Neural cell (in vitro differentiated cells): Measurements from ENCODE around the gene ANO4. TPM values are rescaled to one million over a fixed set of nuclear protein-coding genes. Genes with fewer than 3 reads are reported as not detected.
A peak's percentile ranks its signal among the peaks of the same experiment; 100 is the strongest.

ENCODE experiments used
- H2AFZ ChIP-seq: fragments of 200-600, 300-800 bp; sonication (generic), shearing (Covaris generic); 2 replicates; pipeline ENCODE4 v1.6.0; 2014; ENCODE audit warnings: low read depth, mild to moderate bottlenecking, antibody characterized with exemption, low read length, moderate library complexity
- H3F3A ChIP-seq: fragments of 200-600 bp; shearing (Covaris generic); 2 replicates; pipeline ENCODE4 v1.6.1; 2016; ENCODE audit warnings: mild to moderate bottlenecking, moderate library complexity, mixed read lengths, antibody characterized with exemption, low read length; ENCODE audit not compliant: insufficient read depth, poor library complexity, severe bottlenecking
- H3K27ac ChIP-seq: fragments of 200-600, 300-800 bp; sonication (generic), shearing (Covaris generic); 2 replicates; pipeline ENCODE4 v1.5.1; 2014; ENCODE audit warnings: mild to moderate bottlenecking, low read length, moderate library complexity
- H3K27me3 ChIP-seq: fragments of 300-800, 200-600 bp; sonication (generic), shearing (Covaris generic); 2 replicates; pipeline ENCODE4 v1.6.0; 2014; ENCODE audit warnings: mild to moderate bottlenecking, low read depth, low read length, moderate library complexity; ENCODE audit not compliant: insufficient read depth
- H3K36me3 ChIP-seq: fragments of 300-800, 200-600 bp; sonication (generic), shearing (Covaris generic); 2 replicates; pipeline ENCODE4 v1.5.1; 2014; ENCODE audit warnings: mild to moderate bottlenecking, antibody characterized with exemption, low read length, moderate library complexity; ENCODE audit not compliant: insufficient read depth
- H3K4me2 ChIP-seq: fragments of 300-800, 200-600 bp; sonication (generic), shearing (Covaris generic); 2 replicates; pipeline ENCODE4 v1.6.0; 2014; ENCODE audit warnings: mild to moderate bottlenecking, low read length
- H3K4me3 ChIP-seq: fragments of 300-800, 200-600 bp; sonication (generic), shearing (Covaris generic); 2 replicates; pipeline ENCODE4 v1.5.1; 2014; ENCODE audit warnings: mild to moderate bottlenecking, low read length, moderate library complexity
- H3K79me2 ChIP-seq: fragments of 200-600 bp; shearing (Covaris generic); replicated peaks from 2 replicates; pipeline ENCODE4 v1.6.0; 2014; ENCODE audit warnings: mild to moderate bottlenecking, low read length, moderate library complexity; ENCODE audit not compliant: insufficient read depth
- H3K9ac ChIP-seq: fragments of 300-800, 200-600 bp; sonication (generic), shearing (Covaris generic); 2 replicates; pipeline ENCODE4 v1.6.1; 2016; ENCODE audit warnings: mild to moderate bottlenecking, low read length, mixed read lengths
- H3K9me2 ChIP-seq: fragments of 200-600 bp; shearing (Covaris generic); 2 replicates; pipeline ENCODE4 v1.6.1; 2016; ENCODE audit warnings: mild to moderate bottlenecking, low read length, mixed read lengths; ENCODE audit not compliant: insufficient read depth
- H3K9me3 ChIP-seq: fragments of 200-600, 300-800 bp; sonication (generic), shearing (Covaris generic); 2 replicates; pipeline ENCODE4 v1.6.1; 2016; ENCODE audit warnings: mild to moderate bottlenecking, mixed run types, low read length, moderate library complexity, mixed read lengths
- H4K20me1 ChIP-seq: fragments of 200-600 bp; shearing (Covaris generic); 2 replicates; pipeline ENCODE4 v1.6.1; 2016; ENCODE audit warnings: mild to moderate bottlenecking, mixed run types; ENCODE audit not compliant: insufficient read depth
- CTCF ChIP-seq: fragments of 450-650 bp; IDR thresholded peaks from 2 replicates; pipeline ENCODE4 v1.5.1; 2014; ENCODE audit warnings: antibody characterized with exemption, mild to moderate bottlenecking, moderate library complexity; ENCODE audit not compliant: poor library complexity, severe bottlenecking
- EP300 ChIP-seq: fragments of 450-650 bp; conservative IDR thresholded peaks from 2 replicates; pipeline ENCODE4 v1.6.1; 2014; ENCODE audit warnings: antibody characterized with exemption, mild to moderate bottlenecking, moderate library complexity; ENCODE audit not compliant: poor library complexity, severe bottlenecking
- EZH2 ChIP-seq: fragments of 200-600, 300-800 bp; shearing (Covaris generic), sonication (generic); IDR thresholded peaks from 2 replicates; pipeline ENCODE4 v1.6.1; 2014; ENCODE audit warnings: antibody characterized with exemption, low read length, borderline replicate concordance, mild to moderate bottlenecking; ENCODE audit not compliant: insufficient read depth, poor library complexity, severe bottlenecking
- MXI1 ChIP-seq: fragments of 450-650 bp; conservative IDR thresholded peaks from 2 replicates; pipeline ENCODE4 v1.6.1; 2014; ENCODE audit warnings: antibody characterized with exemption, mild to moderate bottlenecking; ENCODE audit not compliant: poor library complexity, severe bottlenecking
- POLR2AphosphoS5 ChIP-seq: IDR thresholded peaks from 2 replicates; pipeline ENCODE4 v1.6.1; 2012
- RAD21 ChIP-seq: fragments of 450-650 bp; conservative IDR thresholded peaks from 2 replicates; pipeline ENCODE4 v1.6.1; 2014; ENCODE audit warnings: antibody characterized with exemption, mild to moderate bottlenecking, moderate library complexity
- REST ChIP-seq: IDR thresholded peaks from 2 replicates; pipeline ENCODE4 v1.6.1; 2012; ENCODE audit warnings: borderline replicate concordance
- SMC3 ChIP-seq: fragments of 450-650 bp; conservative IDR thresholded peaks from 2 replicates; pipeline ENCODE4 v1.6.1; 2014; ENCODE audit warnings: antibody characterized with exemption, mild to moderate bottlenecking, moderate library complexity; ENCODE audit not compliant: poor library complexity
- polyA plus RNA-seq: library from polyadenylated mRNA; depleted of rRNA; stranded (reverse); fragments of >200 nt; gene quantifications from 2 replicates; pipeline ENCODE4 v1.2.3, GENCODE V29; 2014

The ANO4 gene
- polyA plus RNA-seq, 1 donor from 2014 or later = 11.1 TPM

DNA sequence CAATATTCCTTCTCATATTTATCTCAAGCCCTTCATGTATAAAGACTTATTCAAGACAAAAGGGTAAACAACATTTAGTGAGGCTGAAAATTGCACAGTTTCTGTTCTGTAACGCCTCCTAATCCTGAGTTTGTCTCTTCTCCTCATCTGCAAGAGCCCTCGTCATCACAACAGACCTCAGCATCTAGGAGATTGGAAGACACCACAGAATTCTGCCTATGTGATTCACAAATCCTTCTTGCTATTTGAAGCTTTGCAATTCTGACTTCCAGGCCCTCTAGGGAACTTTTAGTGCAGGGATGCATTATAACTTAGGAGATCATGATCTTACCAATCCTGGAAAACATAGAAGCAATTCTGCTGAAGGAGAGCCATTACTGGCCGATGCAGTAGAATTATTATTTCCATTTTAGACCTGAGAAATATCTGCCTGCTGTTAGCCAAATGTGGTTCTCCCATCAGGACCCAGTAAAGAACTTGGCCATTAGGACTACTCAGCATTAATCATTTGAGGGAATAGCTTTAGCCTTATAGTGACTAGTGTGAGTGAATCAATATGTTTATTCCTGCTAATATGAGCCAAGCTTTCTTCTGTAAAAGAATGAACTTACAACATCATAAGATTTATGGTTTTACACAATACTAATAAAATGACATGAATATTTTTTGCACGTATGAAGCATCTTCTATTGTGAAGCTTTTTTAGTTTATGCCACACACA lies 119.5 kb downstream of the ANO4 start:
- Histone ChIP-seq H4K20me1 (no peaks in the 10 kb centered on the region), H3K27ac (no peak overlapping the region), H3K27me3 (no peaks in the 10 kb centered on the region), H3K9me3 (no peaks in the 10 kb centered on the region), H3K9me2 (no peaks in the 10 kb centered on the region), H2AFZ (no peak overlapping the region), H3K9ac (no peak overlapping the region), H3F3A (no peaks in the 10 kb centered on the region), H3K36me3 (no peaks in the 10 kb centered on the region), H3K79me2 (no peaks in the 10 kb centered on the region), H3K4me3 (no peak overlapping the region), H3K4me2 (no peak overlapping the region)
- TF ChIP-seq REST (peak; percentile 51), MXI1 (no peak)

GRCh38 chr12:100919116-100919515 lies 124.5 kb downstream of the ANO4 start:
- no peaks in the 10 kb centered on the region for H3K9me3 ChIP-seq
- H4K20me1 ChIP-seq = no peaks in the 10 kb centered on the region
- H3K36me3 ChIP-seq = no peaks in the 10 kb centered on the region
- no peaks in the 10 kb centered on the region for H3F3A ChIP-seq
- no peak overlapping the region for H3K27ac ChIP-seq
- no peak overlapping the region for H2AFZ ChIP-seq
- H3K4me2 ChIP-seq = no peak overlapping the region
- no peak overlapping the region for H3K9ac ChIP-seq
- TF ChIP-seq CTCF = no peak
- TF ChIP-seq EP300 = no peak
- no peak for TF ChIP-seq EZH2
- no peak for TF ChIP-seq REST
- no peak for TF ChIP-seq RAD21
- TF ChIP-seq POLR2AphosphoS5 = no peak
- no peak for TF ChIP-seq MXI1
- no peak for TF ChIP-seq SMC3
- no peaks in the 10 kb centered on the region for H3K9me2 ChIP-seq
- no peaks in the 10 kb centered on the region for H3K27me3 ChIP-seq
- H3K4me3 ChIP-seq = no peak overlapping the region
- no peaks in the 10 kb centered on the region for H3K79me2 ChIP-seq
